Neural cell (in vitro differentiated cells): Measurements from ENCODE around the gene SEMA3F. TPM values are rescaled to one million over a fixed set of nuclear protein-coding genes. Genes with fewer than 3 reads are reported as not detected.

ENCODE experiments used
- H2AFZ ChIP-seq: fragments of 200-600, 300-800 bp; sonication (generic), shearing (Covaris generic); 2 replicates; pipeline ENCODE4 v1.6.0; 2014; ENCODE audit warnings: low read depth, mild to moderate bottlenecking, antibody characterized with exemption, low read length, moderate library complexity
- H3F3A ChIP-seq: fragments of 200-600 bp; shearing (Covaris generic); 2 replicates; pipeline ENCODE4 v1.6.1; 2016; ENCODE audit warnings: mild to moderate bottlenecking, moderate library complexity, mixed read lengths, antibody characterized with exemption, low read length; ENCODE audit not compliant: insufficient read depth, poor library complexity, severe bottlenecking
- H3K27ac ChIP-seq: fragments of 200-600, 300-800 bp; sonication (generic), shearing (Covaris generic); 2 replicates; pipeline ENCODE4 v1.5.1; 2014; ENCODE audit warnings: mild to moderate bottlenecking, low read length, moderate library complexity
- H3K27me3 ChIP-seq: fragments of 300-800, 200-600 bp; sonication (generic), shearing (Covaris generic); 2 replicates; pipeline ENCODE4 v1.6.0; 2014; ENCODE audit warnings: mild to moderate bottlenecking, low read depth, low read length, moderate library complexity; ENCODE audit not compliant: insufficient read depth
- H3K36me3 ChIP-seq: fragments of 300-800, 200-600 bp; sonication (generic), shearing (Covaris generic); 2 replicates; pipeline ENCODE4 v1.5.1; 2014; ENCODE audit warnings: mild to moderate bottlenecking, antibody characterized with exemption, low read length, moderate library complexity; ENCODE audit not compliant: insufficient read depth
- H3K4me2 ChIP-seq: fragments of 300-800, 200-600 bp; sonication (generic), shearing (Covaris generic); 2 replicates; pipeline ENCODE4 v1.6.0; 2014; ENCODE audit warnings: mild to moderate bottlenecking, low read length
- H3K4me3 ChIP-seq: fragments of 300-800, 200-600 bp; sonication (generic), shearing (Covaris generic); 2 replicates; pipeline ENCODE4 v1.5.1; 2014; ENCODE audit warnings: mild to moderate bottlenecking, low read length, moderate library complexity
- H3K79me2 ChIP-seq: fragments of 200-600 bp; shearing (Covaris generic); replicated peaks from 2 replicates; pipeline ENCODE4 v1.6.0; 2014; ENCODE audit warnings: mild to moderate bottlenecking, low read length, moderate library complexity; ENCODE audit not compliant: insufficient read depth
- H3K9ac ChIP-seq: fragments of 300-800, 200-600 bp; sonication (generic), shearing (Covaris generic); 2 replicates; pipeline ENCODE4 v1.6.1; 2016; ENCODE audit warnings: mild to moderate bottlenecking, low read length, mixed read lengths
- H3K9me2 ChIP-seq: fragments of 200-600 bp; shearing (Covaris generic); 2 replicates; pipeline ENCODE4 v1.6.1; 2016; ENCODE audit warnings: mild to moderate bottlenecking, low read length, mixed read lengths; ENCODE audit not compliant: insufficient read depth
- H3K9me3 ChIP-seq: fragments of 200-600, 300-800 bp; sonication (generic), shearing (Covaris generic); 2 replicates; pipeline ENCODE4 v1.6.1; 2016; ENCODE audit warnings: mild to moderate bottlenecking, mixed run types, low read length, moderate library complexity, mixed read lengths
- H4K20me1 ChIP-seq: fragments of 200-600 bp; shearing (Covaris generic); 2 replicates; pipeline ENCODE4 v1.6.1; 2016; ENCODE audit warnings: mild to moderate bottlenecking, mixed run types; ENCODE audit not compliant: insufficient read depth
- EP300 ChIP-seq: fragments of 450-650 bp; conservative IDR thresholded peaks from 2 replicates; pipeline ENCODE4 v1.6.1; 2014; ENCODE audit warnings: antibody characterized with exemption, mild to moderate bottlenecking, moderate library complexity; ENCODE audit not compliant: poor library complexity, severe bottlenecking
- EZH2 ChIP-seq: fragments of 200-600, 300-800 bp; shearing (Covaris generic), sonication (generic); IDR thresholded peaks from 2 replicates; pipeline ENCODE4 v1.6.1; 2014; ENCODE audit warnings: antibody characterized with exemption, low read length, borderline replicate concordance, mild to moderate bottlenecking; ENCODE audit not compliant: insufficient read depth, poor library complexity, severe bottlenecking
- MXI1 ChIP-seq: fragments of 450-650 bp; conservative IDR thresholded peaks from 2 replicates; pipeline ENCODE4 v1.6.1; 2014; ENCODE audit warnings: antibody characterized with exemption, mild to moderate bottlenecking; ENCODE audit not compliant: poor library complexity, severe bottlenecking
- POLR2AphosphoS5 ChIP-seq: IDR thresholded peaks from 2 replicates; pipeline ENCODE4 v1.6.1; 2012
- RAD21 ChIP-seq: fragments of 450-650 bp; conservative IDR thresholded peaks from 2 replicates; pipeline ENCODE4 v1.6.1; 2014; ENCODE audit warnings: antibody characterized with exemption, mild to moderate bottlenecking, moderate library complexity
- SMC3 ChIP-seq: fragments of 450-650 bp; conservative IDR thresholded peaks from 2 replicates; pipeline ENCODE4 v1.6.1; 2014; ENCODE audit warnings: antibody characterized with exemption, mild to moderate bottlenecking, moderate library complexity; ENCODE audit not compliant: poor library complexity
- TAF1 ChIP-seq: IDR thresholded peaks from 2 replicates; pipeline ENCODE4 v1.6.1; 2012; ENCODE audit warnings: low read depth
- polyA plus RNA-seq: library from polyadenylated mRNA; depleted of rRNA; stranded (reverse); fragments of >200 nt; gene quantifications from 2 replicates; pipeline ENCODE4 v1.2.3, GENCODE V29; 2014
- TF ChIP-seq, protein P1 (sequence below): fragments of 450-650 bp; IDR thresholded peaks from 2 replicates; pipeline ENCODE4 v1.5.1; 2014; ENCODE audit warnings: antibody characterized with exemption, mild to moderate bottlenecking, moderate library complexity; ENCODE audit not compliant: poor library complexity, severe bottlenecking
- TF ChIP-seq, protein P2 (sequence below): IDR thresholded peaks from 2 replicates; pipeline ENCODE4 v1.6.1; 2012; ENCODE audit warnings: borderline replicate concordance

Gene SEMA3F
- polyA plus RNA-seq, 1 donor from 2014 or later: 17.0 TPM

DNA sequence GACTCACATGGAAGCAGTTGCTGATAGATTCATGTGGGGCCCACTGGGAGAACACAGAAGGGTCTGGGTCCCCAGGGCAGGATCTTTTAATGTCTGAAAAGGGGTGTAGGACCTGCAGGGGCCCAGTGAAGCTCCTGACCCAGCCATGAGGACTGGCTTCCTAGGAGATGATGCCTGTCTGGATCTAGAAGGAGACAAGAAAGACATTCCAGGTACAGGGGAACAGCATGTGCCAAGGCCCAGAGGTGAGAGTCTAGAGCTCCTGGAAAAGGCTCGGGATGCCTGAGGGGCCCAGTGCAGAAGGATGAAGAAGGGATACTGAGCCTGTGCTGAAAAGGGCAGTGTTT lies 4.7 kb upstream of the SEMA3F start:
- no peaks in the 10 kb centered on the region for H4K20me1 ChIP-seq

DNA sequence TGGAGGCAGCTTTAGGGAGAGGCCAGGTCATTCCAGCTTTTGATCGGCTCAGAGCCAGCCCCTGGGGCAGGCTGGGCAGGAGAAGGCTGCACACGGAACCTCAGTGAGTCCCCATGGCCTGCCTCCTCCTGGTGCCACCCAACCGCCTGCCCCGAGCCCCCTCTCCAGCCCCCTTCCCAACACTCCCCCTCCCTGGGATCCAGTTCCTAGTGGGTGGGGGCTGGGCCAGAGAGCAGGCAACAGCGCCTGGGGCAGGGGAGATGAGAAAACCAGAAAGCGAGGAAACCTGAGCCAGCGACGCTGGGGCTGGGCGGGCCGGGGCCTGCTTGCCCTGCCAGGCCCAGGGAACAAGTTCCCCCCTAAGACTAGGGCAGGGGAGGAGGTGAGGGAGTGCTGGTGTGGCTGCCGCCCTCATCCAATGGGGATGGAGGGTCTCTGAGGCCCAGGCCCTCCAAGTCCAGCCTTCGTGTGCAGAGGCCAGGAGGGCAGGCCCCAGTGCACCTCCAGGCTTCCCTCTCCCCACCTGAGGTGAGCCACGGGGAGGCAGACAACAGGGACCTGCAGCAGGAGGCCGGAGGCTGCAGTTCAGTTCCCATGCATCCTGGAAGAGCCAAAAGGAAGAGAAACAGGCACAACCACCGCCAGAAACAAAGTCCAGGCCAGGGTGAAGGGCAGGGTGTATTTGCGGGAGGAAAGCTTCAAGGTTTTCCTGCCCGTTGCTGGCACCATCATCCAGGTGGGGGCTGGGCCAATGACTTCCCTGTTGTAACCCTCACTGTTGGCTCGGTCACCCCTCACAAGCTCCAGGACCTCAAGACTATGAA lies 4.0 kb upstream of the SEMA3F start:
- H3K27ac ChIP-seq: no peak overlapping the region
- no peak overlapping the region for H3K9ac ChIP-seq
- H3K79me2 ChIP-seq: peaks cover 5% of the 10 kb centered on the region
- H3K36me3 ChIP-seq: no peaks in the 10 kb centered on the region
- H3K4me2 ChIP-seq: no peak overlapping the region
- no peak overlapping the region for H3K4me3 ChIP-seq
- H3F3A ChIP-seq: no peaks in the 10 kb centered on the region
- H3K27me3 ChIP-seq: no peaks in the 10 kb centered on the region
- no peaks in the 10 kb centered on the region for H3K9me3 ChIP-seq
- no peaks in the 10 kb centered on the region for H3K9me2 ChIP-seq
- H4K20me1 ChIP-seq: no peaks in the 10 kb centered on the region
- no peak overlapping the region for H2AFZ ChIP-seq
- TF ChIP-seq SMC3 (no peak), RAD21 (no peak), POLR2AphosphoS5 (no peak), EP300 (no peak)
- TF ChIP-seq, protein P1, sequence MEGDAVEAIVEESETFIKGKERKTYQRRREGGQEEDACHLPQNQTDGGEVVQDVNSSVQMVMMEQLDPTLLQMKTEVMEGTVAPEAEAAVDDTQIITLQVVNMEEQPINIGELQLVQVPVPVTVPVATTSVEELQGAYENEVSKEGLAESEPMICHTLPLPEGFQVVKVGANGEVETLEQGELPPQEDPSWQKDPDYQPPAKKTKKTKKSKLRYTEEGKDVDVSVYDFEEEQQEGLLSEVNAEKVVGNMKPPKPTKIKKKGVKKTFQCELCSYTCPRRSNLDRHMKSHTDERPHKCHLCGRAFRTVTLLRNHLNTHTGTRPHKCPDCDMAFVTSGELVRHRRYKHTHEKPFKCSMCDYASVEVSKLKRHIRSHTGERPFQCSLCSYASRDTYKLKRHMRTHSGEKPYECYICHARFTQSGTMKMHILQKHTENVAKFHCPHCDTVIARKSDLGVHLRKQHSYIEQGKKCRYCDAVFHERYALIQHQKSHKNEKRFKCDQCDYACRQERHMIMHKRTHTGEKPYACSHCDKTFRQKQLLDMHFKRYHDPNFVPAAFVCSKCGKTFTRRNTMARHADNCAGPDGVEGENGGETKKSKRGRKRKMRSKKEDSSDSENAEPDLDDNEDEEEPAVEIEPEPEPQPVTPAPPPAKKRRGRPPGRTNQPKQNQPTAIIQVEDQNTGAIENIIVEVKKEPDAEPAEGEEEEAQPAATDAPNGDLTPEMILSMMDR: no peak

More for the DNA sequence above, 4.7 kb upstream of the SEMA3F start:
- no peaks in the 10 kb centered on the region for H3K27me3 ChIP-seq
- no peaks in the 10 kb centered on the region for H3K9me3 ChIP-seq
- H3K36me3 ChIP-seq: no peaks in the 10 kb centered on the region
- H3F3A ChIP-seq: no peaks in the 10 kb centered on the region
- no peak overlapping the region for H2AFZ ChIP-seq
- H3K9ac ChIP-seq: no peak overlapping the region
- no peaks in the 10 kb centered on the region for H3K79me2 ChIP-seq
- no peak overlapping the region for H3K4me3 ChIP-seq
- H3K9me2 ChIP-seq: no peaks in the 10 kb centered on the region
- no peak overlapping the region for H3K4me2 ChIP-seq
- no peak overlapping the region for H3K27ac ChIP-seq
- TF ChIP-seq POLR2AphosphoS5 (no peak), TAF1 (no peak), EZH2 (no peak)

DNA sequence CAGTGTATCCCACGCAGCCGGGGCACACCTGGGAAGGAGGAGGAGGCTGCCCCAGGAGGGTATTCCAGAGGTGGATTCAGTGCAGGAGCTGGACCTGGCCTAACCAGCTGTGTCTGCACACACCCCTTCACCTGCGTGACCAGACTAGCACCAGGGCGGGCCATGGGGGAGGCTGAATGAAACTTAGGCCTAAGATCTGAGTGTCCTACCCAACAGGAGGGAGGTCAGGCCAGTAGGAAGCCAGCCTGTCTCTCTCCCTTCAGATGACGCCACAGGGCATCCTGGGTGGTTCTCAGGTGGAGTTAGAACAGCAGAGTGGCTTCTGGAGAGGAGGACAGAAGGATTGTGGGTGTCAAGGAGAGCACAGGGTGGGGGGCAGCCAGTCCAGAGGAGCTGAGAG lies 3.4 kb upstream of the SEMA3F start:
- no peak overlapping the region for H3K4me3 ChIP-seq
- TF ChIP-seq TAF1 (no peak), EP300 (no peak), EZH2 (no peak), MXI1 (no peak), RAD21 (no peak), POLR2AphosphoS5 (no peak), SMC3 (no peak)
- TF ChIP-seq, protein P2, sequence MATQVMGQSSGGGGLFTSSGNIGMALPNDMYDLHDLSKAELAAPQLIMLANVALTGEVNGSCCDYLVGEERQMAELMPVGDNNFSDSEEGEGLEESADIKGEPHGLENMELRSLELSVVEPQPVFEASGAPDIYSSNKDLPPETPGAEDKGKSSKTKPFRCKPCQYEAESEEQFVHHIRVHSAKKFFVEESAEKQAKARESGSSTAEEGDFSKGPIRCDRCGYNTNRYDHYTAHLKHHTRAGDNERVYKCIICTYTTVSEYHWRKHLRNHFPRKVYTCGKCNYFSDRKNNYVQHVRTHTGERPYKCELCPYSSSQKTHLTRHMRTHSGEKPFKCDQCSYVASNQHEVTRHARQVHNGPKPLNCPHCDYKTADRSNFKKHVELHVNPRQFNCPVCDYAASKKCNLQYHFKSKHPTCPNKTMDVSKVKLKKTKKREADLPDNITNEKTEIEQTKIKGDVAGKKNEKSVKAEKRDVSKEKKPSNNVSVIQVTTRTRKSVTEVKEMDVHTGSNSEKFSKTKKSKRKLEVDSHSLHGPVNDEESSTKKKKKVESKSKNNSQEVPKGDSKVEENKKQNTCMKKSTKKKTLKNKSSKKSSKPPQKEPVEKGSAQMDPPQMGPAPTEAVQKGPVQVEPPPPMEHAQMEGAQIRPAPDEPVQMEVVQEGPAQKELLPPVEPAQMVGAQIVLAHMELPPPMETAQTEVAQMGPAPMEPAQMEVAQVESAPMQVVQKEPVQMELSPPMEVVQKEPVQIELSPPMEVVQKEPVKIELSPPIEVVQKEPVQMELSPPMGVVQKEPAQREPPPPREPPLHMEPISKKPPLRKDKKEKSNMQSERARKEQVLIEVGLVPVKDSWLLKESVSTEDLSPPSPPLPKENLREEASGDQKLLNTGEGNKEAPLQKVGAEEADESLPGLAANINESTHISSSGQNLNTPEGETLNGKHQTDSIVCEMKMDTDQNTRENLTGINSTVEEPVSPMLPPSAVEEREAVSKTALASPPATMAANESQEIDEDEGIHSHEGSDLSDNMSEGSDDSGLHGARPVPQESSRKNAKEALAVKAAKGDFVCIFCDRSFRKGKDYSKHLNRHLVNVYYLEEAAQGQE: no peak
- TF ChIP-seq, protein P1: no peak
- peaks cover 11% of the 10 kb centered on the region for H3K79me2 ChIP-seq
- H4K20me1 ChIP-seq: no peaks in the 10 kb centered on the region
- H3K9ac ChIP-seq: no peak overlapping the region
- no peak overlapping the region for H3K4me2 ChIP-seq
- H3K27ac ChIP-seq: no peak overlapping the region
- H3K27me3 ChIP-seq: no peaks in the 10 kb centered on the region
- H3F3A ChIP-seq: no peaks in the 10 kb centered on the region
- H3K9me3 ChIP-seq: no peaks in the 10 kb centered on the region
- H3K36me3 ChIP-seq: no peaks in the 10 kb centered on the region
- H2AFZ ChIP-seq: no peak overlapping the region
- no peaks in the 10 kb centered on the region for H3K9me2 ChIP-seq
